Astrocyte (in vitro differentiated cells and primary cell): ENCODE data around the gene KLF8. TPM values are rescaled to one million over a fixed set of nuclear protein-coding genes. Genes with fewer than 3 reads are reported as not detected.

Source experiments
- DNase-seq: peaks from one replicate; pipeline ENCODE4 v3.0.0-alpha.2; 2010; ENCODE audit warnings: low read depth
- FAIRE-seq: peaks from 2 replicates; lab custom pipeline; 2011; peaks lifted over from hg19 to GRCh38; lab: Jason Lieb, UNC
- H2AFZ ChIP-seq: 2 replicates; pipeline ENCODE4 v1.6.0; 2012; ENCODE audit warnings: low read depth, low read length, inconsistent platforms
- H3K27ac ChIP-seq: 2 replicates; pipeline ENCODE4 v1.5.1; 2011; ENCODE audit warnings: low read depth, low read length, inconsistent platforms
- H3K27me3 ChIP-seq: 2 replicates; pipeline ENCODE4 v1.6.0; 2011; ENCODE audit warnings: low read length, inconsistent platforms; ENCODE audit not compliant: insufficient read depth
- H3K36me3 ChIP-seq: 2 replicates; pipeline ENCODE4 v1.5.1; 2011; ENCODE audit warnings: low read length, inconsistent platforms; ENCODE audit not compliant: insufficient read depth
- H3K4me1 ChIP-seq: 2 replicates; pipeline ENCODE4 v1.5.1; 2011; ENCODE audit warnings: low read length, inconsistent platforms; ENCODE audit not compliant: insufficient read depth
- H3K4me2 ChIP-seq: 2 replicates; pipeline ENCODE4 v1.6.0; 2012; ENCODE audit warnings: low read length, inconsistent platforms
- H3K4me3 ChIP-seq: 2 replicates; pipeline ENCODE4 v1.5.1; 2011; ENCODE audit warnings: low read depth, mild to moderate bottlenecking, low read length, inconsistent platforms; ENCODE audit not compliant: insufficient read depth
- H3K79me2 ChIP-seq: 2 replicates; pipeline ENCODE4 v1.6.0; 2012; ENCODE audit warnings: mild to moderate bottlenecking, low read length, inconsistent platforms; ENCODE audit not compliant: insufficient read depth
- H3K9ac ChIP-seq: 2 replicates; pipeline ENCODE4 v1.6.0; 2012; ENCODE audit warnings: mild to moderate bottlenecking, low read length, inconsistent platforms
- H3K9me3 ChIP-seq: 2 replicates; pipeline ENCODE4 v1.5.1; 2012; ENCODE audit warnings: low read depth, mild to moderate bottlenecking, low read length, inconsistent platforms; ENCODE audit not compliant: insufficient read depth
- H4K20me1 ChIP-seq: 2 replicates; pipeline ENCODE4 v1.6.0; 2012; ENCODE audit warnings: low read length, inconsistent platforms; ENCODE audit not compliant: insufficient read depth
- H3K27ac Mint-ChIP-seq: one replicate; pipeline ENCODE4 v1.8.0; 2021; ENCODE audit warnings: mild to moderate bottlenecking, mixed read lengths; ENCODE audit not compliant: unreplicated experiment
- H3K27me3 Mint-ChIP-seq: one replicate; pipeline ENCODE4 v1.8.0; 2021; ENCODE audit warnings: low read depth, mixed read lengths; ENCODE audit not compliant: unreplicated experiment
- H3K36me3 Mint-ChIP-seq: one replicate; pipeline ENCODE4 v1.8.0; 2021; ENCODE audit warnings: low read depth, mixed read lengths; ENCODE audit not compliant: unreplicated experiment
- H3K4me1 Mint-ChIP-seq: one replicate; pipeline ENCODE4 v1.8.0; 2021; ENCODE audit warnings: low read depth, mixed read lengths; ENCODE audit not compliant: unreplicated experiment
- H3K4me3 Mint-ChIP-seq: one replicate; pipeline ENCODE4 v1.8.0; 2021; ENCODE audit warnings: mild to moderate bottlenecking, moderate library complexity, mixed read lengths; ENCODE audit not compliant: unreplicated experiment
- H3K9me3 Mint-ChIP-seq: one replicate; pipeline ENCODE4 v1.8.0; 2021; ENCODE audit warnings: mild to moderate bottlenecking, mixed read lengths; ENCODE audit not compliant: unreplicated experiment
- CTCF ChIP-seq: IDR thresholded peaks from 2 replicates; pipeline ENCODE4 v1.5.1; 2011; ENCODE audit warnings: low read depth, mild to moderate bottlenecking, inconsistent platforms, low read length, moderate library complexity; ENCODE audit not compliant: insufficient read depth
- EZH2 ChIP-seq: IDR thresholded peaks from 2 replicates; pipeline ENCODE4 v1.6.1; 2012; ENCODE audit warnings: mild to moderate bottlenecking, low read length, inconsistent platforms; ENCODE audit not compliant: insufficient read depth
- total RNA-seq: library from RNA; stranded (reverse); gene quantifications from 2 replicates; pipeline ENCODE4 v1.2.1, GENCODE V29; 2021

Gene KLF8
- total RNA-seq, 1 donor from 2014 or later: 5.7 TPM

DNA sequence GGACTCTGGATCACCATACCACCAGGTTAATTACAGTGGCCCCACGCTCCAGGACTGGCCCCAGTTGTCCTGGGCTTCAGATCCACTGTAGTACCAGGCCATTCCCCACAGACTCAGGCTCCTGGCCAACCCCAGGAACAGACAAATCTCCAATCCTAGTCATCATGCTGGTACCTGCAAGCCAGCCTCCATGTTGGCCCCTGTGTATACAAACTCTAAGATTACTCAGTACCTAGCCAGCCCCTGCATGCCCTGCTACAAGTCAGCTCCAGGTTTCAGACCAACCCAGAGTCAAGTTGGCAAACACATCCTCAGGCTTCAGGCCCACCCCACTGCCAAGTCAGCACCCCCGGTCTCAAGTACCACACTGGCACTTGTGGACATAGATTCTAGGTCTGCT, 85.9 kb downstream of the KLF8 start:
- no peaks in the 10 kb centered on the region for H3K4me1 ChIP-seq
- no peak overlapping the region for H3K27ac ChIP-seq
- Mint-ChIP-seq H3K27ac (no peak overlapping the region), H3K4me1 (no peaks in the 10 kb centered on the region), H3K4me3 (no peak overlapping the region), H3K27me3 (no peaks in the 10 kb centered on the region), H3K9me3 (peaks cover 5% of the 10 kb centered on the region), H3K36me3 (no peaks in the 10 kb centered on the region)
- H3K79me2 ChIP-seq: no peaks in the 10 kb centered on the region
- H3K9me3 ChIP-seq: peaks cover 3% of the 10 kb centered on the region
- no peaks in the 10 kb centered on the region for H3K36me3 ChIP-seq
- no peak overlapping the region for H3K9ac ChIP-seq
- no peak overlapping the region for H2AFZ ChIP-seq
- no peak for TF ChIP-seq CTCF
- no peak for TF ChIP-seq EZH2
- FAIRE-seq (no peak), DNase-seq (no peak)
- H3K4me3 ChIP-seq: no peak overlapping the region
- H3K27me3 ChIP-seq: no peaks in the 10 kb centered on the region
- no peak overlapping the region for H3K4me2 ChIP-seq
- no peaks in the 10 kb centered on the region for H4K20me1 ChIP-seq

DNA sequence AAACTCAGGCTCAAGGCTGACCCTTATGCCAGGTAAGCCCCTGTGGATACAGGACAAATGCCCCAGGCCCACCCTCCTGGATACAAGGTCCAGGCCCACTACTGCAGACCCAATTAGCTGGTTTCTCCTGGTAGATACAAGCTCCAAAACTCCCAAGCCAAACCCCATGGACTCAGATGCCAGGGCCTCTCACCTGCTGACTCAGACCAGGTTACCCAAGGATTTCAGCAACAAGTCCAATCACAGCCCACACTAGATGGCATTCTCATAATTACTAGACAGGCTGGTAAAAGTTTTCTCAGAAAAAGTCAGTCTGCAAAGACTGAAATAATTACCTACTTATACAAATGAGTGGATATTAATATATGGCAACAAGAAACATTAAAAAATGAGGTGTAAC, 87.0 kb downstream of the KLF8 start:
- DNase-seq: no peak
- no peak overlapping the region for H3K27ac ChIP-seq
- peaks cover 5% of the 10 kb centered on the region for H3K9me3 Mint-ChIP-seq
- no peak for FAIRE-seq
- no peaks in the 10 kb centered on the region for H3K4me1 Mint-ChIP-seq
- no peak overlapping the region for H3K4me3 Mint-ChIP-seq
- H3K27ac Mint-ChIP-seq: no peak overlapping the region
- peaks cover 3% of the 10 kb centered on the region for H3K9me3 ChIP-seq
- H3K79me2 ChIP-seq: no peaks in the 10 kb centered on the region
- TF ChIP-seq EZH2 (no peak), CTCF (no peak)
- no peaks in the 10 kb centered on the region for H3K36me3 Mint-ChIP-seq
- no peaks in the 10 kb centered on the region for H3K27me3 ChIP-seq
- H3K36me3 ChIP-seq: no peaks in the 10 kb centered on the region
- no peak overlapping the region for H2AFZ ChIP-seq
- H3K4me2 ChIP-seq: no peak overlapping the region
- H3K27me3 Mint-ChIP-seq: no peaks in the 10 kb centered on the region
- no peak overlapping the region for H3K9ac ChIP-seq
- no peaks in the 10 kb centered on the region for H4K20me1 ChIP-seq
- H3K4me3 ChIP-seq: no peak overlapping the region
- no peaks in the 10 kb centered on the region for H3K4me1 ChIP-seq
